HepG2 (cell line): ENCODE data around the gene ZSCAN31. TPM values are rescaled to one million over a fixed set of nuclear protein-coding genes. Genes with fewer than 3 reads are reported as not detected.

ENCODE experiments used
- AHR ChIP-seq: IDR thresholded peaks from 2 replicates; pipeline ENCODE4 v1.6.1; 2018; ENCODE audit warnings: missing genetic modification reagents, missing compliant biosample characterization
- CHD2 ChIP-seq: IDR thresholded peaks from 2 replicates; pipeline ENCODE4 v1.6.1; 2011; ENCODE audit warnings: low read depth, low read length, improper control_type of control experiment
- MXD4 ChIP-seq: IDR thresholded peaks from 2 replicates; pipeline ENCODE4 v1.6.1; 2016; ENCODE audit warnings: mild to moderate bottlenecking, missing biosample characterization, missing genetic modification reagents
- NFATC3 ChIP-seq: sonication (generic); formaldehyde crosslinking; IDR thresholded peaks from 2 replicates; pipeline ENCODE4 v1.5.1; 2020; ENCODE audit warnings: mild to moderate bottlenecking, missing genetic modification reagents
- SRSF4 ChIP-seq: fragments of 200-400 bp; formaldehyde crosslinking; IDR thresholded peaks from one replicate; pipeline ENCODE4 v1.6.1; 2018; ENCODE audit warnings: mild to moderate bottlenecking, low read depth, low read length, moderate library complexity; ENCODE audit not compliant: poor library complexity, severe bottlenecking
- ZNF557 ChIP-seq: sonication (generic); formaldehyde crosslinking; IDR thresholded peaks from 2 replicates; pipeline ENCODE4 v1.4.0; 2020; ENCODE audit warnings: missing genetic modification reagents
- ZNF891 ChIP-seq: sonication (generic); formaldehyde crosslinking; IDR thresholded peaks from 2 replicates; pipeline ENCODE4 v1.5.0; 2020; ENCODE audit warnings: mild to moderate bottlenecking, missing genetic modification reagents
- ZSCAN20 ChIP-seq: sonication (generic); formaldehyde crosslinking; IDR thresholded peaks from 2 replicates; pipeline ENCODE4 v1.4.0; 2020; ENCODE audit warnings: missing genetic modification reagents, mild to moderate bottlenecking, borderline replicate concordance
- polyA plus RNA-seq, 8 experiments: library from polyadenylated mRNA; depleted of rRNA in 3 of 8; stranded (reverse) in 7 of 8; unstranded in 1 of 8; fragments of >200 nt; fragmentation: Illumina TruSeq in 4 of 8; extraction: Trizol in 4 of 8; gene quantifications; 2 replicates each; pipeline versions ENCODE4 v1.2.1 to v1.2.3, GENCODE V29; 2011 to 2016; ENCODE audit warnings: low read depth in 4 of 8, missing spikeins in 1 of 8, mixed read lengths in 1 of 8; ENCODE audit not compliant: insufficient read depth in 1 of 8
- total RNA-seq, 5 experiments: library from RNA; depleted of rRNA; stranded (reverse); fragments of >200 nt; fragmentation: Illumina TruSeq; extraction: Trizol; gene quantifications; 2 replicates each; pipeline ENCODE4 v1.2.3, GENCODE V29; 2016; ENCODE audit warnings: low read depth in 1 of 5
- TF ChIP-seq, protein P1 (sequence below): sonication (generic); formaldehyde crosslinking; IDR thresholded peaks from 2 replicates; pipeline ENCODE4 v1.4.0; 2020; ENCODE audit warnings: mild to moderate bottlenecking, missing genetic modification reagents, borderline replicate concordance
- TF ChIP-seq, protein P2 (sequence below): sonication (generic); formaldehyde crosslinking; IDR thresholded peaks from 2 replicates; pipeline ENCODE4 v1.8.0; 2022; ENCODE audit warnings: missing genetic modification reagents, low read depth, mild to moderate bottlenecking, borderline replicate concordance
- TF ChIP-seq, protein P3 (sequence below): sonication (generic); formaldehyde crosslinking; conservative IDR thresholded peaks from 2 replicates; pipeline ENCODE4 v1.8.0; 2022; ENCODE audit warnings: low read depth, missing genetic modification reagents
- TF ChIP-seq, protein P4 (sequence below): sonication (generic); formaldehyde crosslinking; conservative IDR thresholded peaks from 2 replicates; pipeline ENCODE4 v1.8.1; 2023; ENCODE audit warnings: missing genetic modification reagents
- TF ChIP-seq, protein P5 (sequence below): sonication (generic); IDR thresholded peaks from 2 replicates; pipeline ENCODE4 v1.6.1; 2016; ENCODE audit warnings: low read depth, borderline replicate concordance
- TF ChIP-seq, protein P6 (sequence below): sonication (generic); formaldehyde crosslinking; IDR thresholded peaks from 2 replicates; pipeline ENCODE4 v1.4.0; 2020; ENCODE audit warnings: missing genetic modification reagents, borderline replicate concordance

ZSCAN31 gene
- total and polyA plus RNA-seq, 2 of the 13 experiments (the other 11 are each of a cell fraction or from before 2014, with no cell fraction given): 5.3 to 6.2 TPM

DNA sequence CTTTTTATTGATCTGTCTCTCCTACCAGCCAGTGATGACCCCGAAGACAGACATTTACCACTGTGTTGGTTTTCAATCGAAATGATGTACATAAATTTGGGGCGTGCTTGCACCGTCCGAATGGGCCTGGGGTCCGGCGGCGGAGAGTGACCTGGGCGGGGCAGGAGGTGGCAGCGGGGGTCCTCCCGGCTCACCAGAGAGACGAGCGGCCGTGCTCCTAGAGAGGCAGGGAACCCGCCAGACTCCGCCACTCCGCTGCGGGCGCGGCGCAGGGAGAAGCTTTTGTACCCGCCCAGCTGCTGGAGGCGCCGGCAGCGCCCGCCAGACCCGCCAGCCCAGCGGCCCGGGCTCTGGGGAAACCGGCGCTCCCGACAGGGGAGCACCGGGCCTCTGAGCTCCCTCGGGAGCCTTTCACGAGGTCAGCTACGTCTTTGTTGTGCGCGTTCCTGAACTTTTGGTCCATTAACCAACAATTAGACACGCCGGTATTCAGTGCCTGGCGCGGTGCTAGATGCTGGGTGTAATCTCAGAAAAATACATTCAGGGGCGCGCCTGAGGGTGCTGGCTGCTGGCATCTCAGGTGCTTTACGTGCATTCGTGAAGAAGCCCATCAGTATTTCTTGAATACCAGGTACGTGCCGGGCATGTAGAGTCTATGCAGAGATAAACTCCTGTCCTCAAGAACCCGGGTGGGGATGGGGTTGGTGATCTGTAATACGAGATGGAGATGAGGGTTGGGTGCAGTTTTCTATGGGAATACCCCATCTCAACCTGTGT lies 54.5 kb downstream of the ZSCAN31 start, which contains the start of gene PGBD1 (continued):
- TF ChIP-seq, protein P1, sequence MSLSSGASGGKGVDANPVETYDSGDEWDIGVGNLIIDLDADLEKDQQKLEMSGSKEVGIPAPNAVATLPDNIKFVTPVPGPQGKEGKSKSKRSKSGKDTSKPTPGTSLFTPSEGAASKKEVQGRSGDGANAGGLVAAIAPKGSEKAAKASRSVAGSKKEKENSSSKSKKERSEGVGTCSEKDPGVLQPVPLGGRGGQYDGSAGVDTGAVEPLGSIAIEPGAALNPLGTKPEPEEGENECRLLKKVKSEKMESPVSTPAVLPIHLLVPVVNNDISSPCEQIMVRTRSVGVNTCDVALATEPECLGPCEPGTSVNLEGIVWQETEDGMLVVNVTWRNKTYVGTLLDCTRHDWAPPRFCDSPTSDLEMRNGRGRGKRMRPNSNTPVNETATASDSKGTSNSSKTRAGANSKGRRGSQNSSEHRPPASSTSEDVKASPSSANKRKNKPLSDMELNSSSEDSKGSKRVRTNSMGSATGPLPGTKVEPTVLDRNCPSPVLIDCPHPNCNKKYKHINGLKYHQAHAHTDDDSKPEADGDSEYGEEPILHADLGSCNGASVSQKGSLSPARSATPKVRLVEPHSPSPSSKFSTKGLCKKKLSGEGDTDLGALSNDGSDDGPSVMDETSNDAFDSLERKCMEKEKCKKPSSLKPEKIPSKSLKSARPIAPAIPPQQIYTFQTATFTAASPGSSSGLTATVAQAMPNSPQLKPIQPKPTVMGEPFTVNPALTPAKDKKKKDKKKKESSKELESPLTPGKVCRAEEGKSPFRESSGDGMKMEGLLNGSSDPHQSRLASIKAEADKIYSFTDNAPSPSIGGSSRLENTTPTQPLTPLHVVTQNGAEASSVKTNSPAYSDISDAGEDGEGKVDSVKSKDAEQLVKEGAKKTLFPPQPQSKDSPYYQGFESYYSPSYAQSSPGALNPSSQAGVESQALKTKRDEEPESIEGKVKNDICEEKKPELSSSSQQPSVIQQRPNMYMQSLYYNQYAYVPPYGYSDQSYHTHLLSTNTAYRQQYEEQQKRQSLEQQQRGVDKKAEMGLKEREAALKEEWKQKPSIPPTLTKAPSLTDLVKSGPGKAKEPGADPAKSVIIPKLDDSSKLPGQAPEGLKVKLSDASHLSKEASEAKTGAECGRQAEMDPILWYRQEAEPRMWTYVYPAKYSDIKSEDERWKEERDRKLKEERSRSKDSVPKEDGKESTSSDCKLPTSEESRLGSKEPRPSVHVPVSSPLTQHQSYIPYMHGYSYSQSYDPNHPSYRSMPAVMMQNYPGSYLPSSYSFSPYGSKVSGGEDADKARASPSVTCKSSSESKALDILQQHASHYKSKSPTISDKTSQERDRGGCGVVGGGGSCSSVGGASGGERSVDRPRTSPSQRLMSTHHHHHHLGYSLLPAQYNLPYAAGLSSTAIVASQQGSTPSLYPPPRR (CRISPR knock-in tag): no peak; the same call in 1 of the 2 replicates
- TF ChIP-seq MXD4 (CRISPR knock-in tag) (0 out of 2 replicates have a peak, but pooled peaks have one; percentile 26), NFATC3 (no peak), SRSF4 (no peak), AHR (CRISPR knock-in tag) (peak; percentile 68; the same call in 1 of the 2 replicates), ZNF891 (CRISPR knock-in tag) (peak; percentile 74), CHD2 (no peak), ZNF557 (CRISPR knock-in tag) (peak; percentile 46; the same call in 1 of the 2 replicates), ZSCAN20 (peak; percentile 83; the same call in 1 of the 2 replicates)
- TF ChIP-seq, protein P2, sequence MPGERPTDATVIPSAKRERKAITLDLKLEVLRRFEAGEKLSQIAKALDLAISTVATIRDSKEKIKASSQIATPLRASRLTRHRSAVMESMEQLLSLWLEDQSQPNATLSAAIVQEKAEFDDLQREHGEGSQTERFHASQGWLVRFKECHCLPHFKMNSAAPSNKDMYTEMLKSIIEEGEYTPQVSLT (CRISPR knock-in tag): no peak
- TF ChIP-seq, protein P3, sequence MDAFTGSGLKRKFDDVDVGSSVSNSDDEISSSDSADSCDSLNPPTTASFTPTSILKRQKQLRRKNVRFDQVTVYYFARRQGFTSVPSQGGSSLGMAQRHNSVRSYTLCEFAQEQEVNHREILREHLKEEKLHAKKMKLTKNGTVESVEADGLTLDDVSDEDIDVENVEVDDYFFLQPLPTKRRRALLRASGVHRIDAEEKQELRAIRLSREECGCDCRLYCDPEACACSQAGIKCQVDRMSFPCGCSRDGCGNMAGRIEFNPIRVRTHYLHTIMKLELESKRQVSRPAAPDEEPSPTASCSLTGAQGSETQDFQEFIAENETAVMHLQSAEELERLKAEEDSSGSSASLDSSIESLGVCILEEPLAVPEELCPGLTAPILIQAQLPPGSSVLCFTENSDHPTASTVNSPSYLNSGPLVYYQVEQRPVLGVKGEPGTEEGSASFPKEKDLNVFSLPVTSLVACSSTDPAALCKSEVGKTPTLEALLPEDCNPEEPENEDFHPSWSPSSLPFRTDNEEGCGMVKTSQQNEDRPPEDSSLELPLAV (CRISPR knock-in tag): no peak
- TF ChIP-seq, protein P4, sequence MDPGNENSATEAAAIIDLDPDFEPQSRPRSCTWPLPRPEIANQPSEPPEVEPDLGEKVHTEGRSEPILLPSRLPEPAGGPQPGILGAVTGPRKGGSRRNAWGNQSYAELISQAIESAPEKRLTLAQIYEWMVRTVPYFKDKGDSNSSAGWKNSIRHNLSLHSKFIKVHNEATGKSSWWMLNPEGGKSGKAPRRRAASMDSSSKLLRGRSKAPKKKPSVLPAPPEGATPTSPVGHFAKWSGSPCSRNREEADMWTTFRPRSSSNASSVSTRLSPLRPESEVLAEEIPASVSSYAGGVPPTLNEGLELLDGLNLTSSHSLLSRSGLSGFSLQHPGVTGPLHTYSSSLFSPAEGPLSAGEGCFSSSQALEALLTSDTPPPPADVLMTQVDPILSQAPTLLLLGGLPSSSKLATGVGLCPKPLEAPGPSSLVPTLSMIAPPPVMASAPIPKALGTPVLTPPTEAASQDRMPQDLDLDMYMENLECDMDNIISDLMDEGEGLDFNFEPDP (CRISPR knock-in tag): no peak
- TF ChIP-seq, protein P5, sequence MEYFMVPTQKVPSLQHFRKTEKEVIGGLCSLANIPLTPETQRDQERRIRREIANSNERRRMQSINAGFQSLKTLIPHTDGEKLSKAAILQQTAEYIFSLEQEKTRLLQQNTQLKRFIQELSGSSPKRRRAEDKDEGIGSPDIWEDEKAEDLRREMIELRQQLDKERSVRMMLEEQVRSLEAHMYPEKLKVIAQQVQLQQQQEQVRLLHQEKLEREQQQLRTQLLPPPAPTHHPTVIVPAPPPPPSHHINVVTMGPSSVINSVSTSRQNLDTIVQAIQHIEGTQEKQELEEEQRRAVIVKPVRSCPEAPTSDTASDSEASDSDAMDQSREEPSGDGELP: peak; percentile 72; the same call in 1 of the 2 replicates
- TF ChIP-seq, protein P6, sequence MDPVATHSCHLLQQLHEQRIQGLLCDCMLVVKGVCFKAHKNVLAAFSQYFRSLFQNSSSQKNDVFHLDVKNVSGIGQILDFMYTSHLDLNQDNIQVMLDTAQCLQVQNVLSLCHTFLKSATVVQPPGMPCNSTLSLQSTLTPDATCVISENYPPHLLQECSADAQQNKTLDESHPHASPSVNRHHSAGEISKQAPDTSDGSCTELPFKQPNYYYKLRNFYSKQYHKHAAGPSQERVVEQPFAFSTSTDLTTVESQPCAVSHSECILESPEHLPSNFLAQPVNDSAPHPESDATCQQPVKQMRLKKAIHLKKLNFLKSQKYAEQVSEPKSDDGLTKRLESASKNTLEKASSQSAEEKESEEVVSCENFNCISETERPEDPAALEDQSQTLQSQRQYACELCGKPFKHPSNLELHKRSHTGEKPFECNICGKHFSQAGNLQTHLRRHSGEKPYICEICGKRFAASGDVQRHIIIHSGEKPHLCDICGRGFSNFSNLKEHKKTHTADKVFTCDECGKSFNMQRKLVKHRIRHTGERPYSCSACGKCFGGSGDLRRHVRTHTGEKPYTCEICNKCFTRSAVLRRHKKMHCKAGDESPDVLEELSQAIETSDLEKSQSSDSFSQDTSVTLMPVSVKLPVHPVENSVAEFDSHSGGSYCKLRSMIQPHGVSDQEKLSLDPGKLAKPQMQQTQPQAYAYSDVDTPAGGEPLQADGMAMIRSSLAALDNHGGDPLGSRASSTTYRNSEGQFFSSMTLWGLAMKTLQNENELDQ (CRISPR knock-in tag): no peak
